Measurements from ENCODE around the gene MBD3L4.
"Not testable (repeated sequence)": the region's sequence is repeated elsewhere in the genome, so short reads cannot be mapped to it uniquely, and the experiment has no call there.

The MBD3L4 gene

GRCh38 chr19:7030278-7030677, 9.7 kb downstream of the MBD3L4 start, which contains the start of gene MBD3L5:
Gene MBD3L5, plus strand, starts transcription at chr19:7030578. Its CDS starts 34 bp downstream, at chr19:7030612.
- ATAC-seq, result not testable (repeated sequence)

- ATAC-seq, result not testable (repeated sequence)
Observed at GRCh38 chr19:7028790-7029189, 11.2 kb downstream of the MBD3L4 start.

- not testable (repeated sequence) for ATAC-seq
Observed at GRCh38 chr19:7021331-7021730, 18.6 kb downstream of the MBD3L4 start, which contains the start of gene MBD3L2B. Gene MBD3L2B, minus strand, starts transcription at chr19:7021431. Its CDS starts 34 bp downstream, at chr19:7021397.

- ATAC-seq, result no peak
- TF ChIP-seq BACH2 (CRISPR knock-in tag; IDR thresholded peaks at IDR 0.05; ENCODE audit: borderline replicate concordance) (no peak), ZC3H10 (CRISPR knock-in tag; IDR thresholded peaks at IDR 0.05) (no peak), SNAI2 (CRISPR knock-in tag; IDR thresholded peaks at IDR 0.05) (no peak), OSR1 (CRISPR knock-in tag; IDR thresholded peaks at IDR 0.05) (no peak), ZFP30 (CRISPR knock-in tag; IDR thresholded peaks at IDR 0.05) (no peak), ZNF8 (CRISPR knock-in tag; IDR thresholded peaks at IDR 0.05) (no peak)
Observed at GRCh38 chr19:7018828-7019227, 21.2 kb downstream of the MBD3L4 start.

GRCh38 chr19:7013678-7014077, 26.3 kb downstream of the MBD3L4 start:
- TF ChIP-seq CREB5 (CRISPR knock-in tag; IDR thresholded peaks at IDR 0.05; ENCODE audit: low read depth), result no peak
- no peak for TF ChIP-seq RARB (CRISPR knock-in tag; IDR thresholded peaks at IDR 0.05)
- no peak for TF ChIP-seq SNAI2 (CRISPR knock-in tag; IDR thresholded peaks at IDR 0.05)
- no peak for TF ChIP-seq CSDC2 (CRISPR knock-in tag; IDR thresholded peaks at IDR 0.05)
- no peak for TF ChIP-seq TOX (CRISPR knock-in tag; IDR thresholded peaks at IDR 0.05; ENCODE audit: borderline replicate concordance)
- no peak for TF ChIP-seq PPARA (CRISPR knock-in tag; IDR thresholded peaks at IDR 0.05; ENCODE audit: borderline replicate concordance)
- no peak for TF ChIP-seq ARNTL (CRISPR knock-in tag; IDR thresholded peaks at IDR 0.05; ENCODE audit: borderline replicate concordance, low read depth)
- no peak for TF ChIP-seq CSRNP3 (CRISPR knock-in tag; IDR thresholded peaks at IDR 0.05)
- no peak for TF ChIP-seq BACH2 (CRISPR knock-in tag; IDR thresholded peaks at IDR 0.05; ENCODE audit: borderline replicate concordance)
- no peak for TF ChIP-seq TCF4 (CRISPR knock-in tag; IDR thresholded peaks at IDR 0.05; ENCODE audit: borderline replicate concordance)
- no peak for TF ChIP-seq GLIS3 (CRISPR knock-in tag; IDR thresholded peaks at IDR 0.05)
- no peak for TF ChIP-seq POU6F1 (CRISPR knock-in tag; IDR thresholded peaks at IDR 0.05; ENCODE audit: borderline replicate concordance, low read depth)
- TF ChIP-seq ZC3H10 (CRISPR knock-in tag; IDR thresholded peaks at IDR 0.05), result no peak
- no peak for ATAC-seq

GRCh38 chr19:7010722-7011593, 29.0 kb downstream of the MBD3L4 start:
- ATAC-seq, result no peak
- TF ChIP-seq TSHZ2 (CRISPR knock-in tag; IDR thresholded peaks at IDR 0.05) (no peak), ZC3H10 (CRISPR knock-in tag; IDR thresholded peaks at IDR 0.05) (no peak), ZFP30 (CRISPR knock-in tag; IDR thresholded peaks at IDR 0.05) (no peak), PATZ1 (CRISPR knock-in tag; IDR thresholded peaks at IDR 0.05; ENCODE audit: borderline replicate concordance) (no peak), OSR1 (CRISPR knock-in tag; IDR thresholded peaks at IDR 0.05) (no peak), CSDC2 (CRISPR knock-in tag; IDR thresholded peaks at IDR 0.05) (no peak), PPARA (CRISPR knock-in tag; IDR thresholded peaks at IDR 0.05; ENCODE audit: borderline replicate concordance) (no peak), ZNF8 (CRISPR knock-in tag; IDR thresholded peaks at IDR 0.05) (no peak), ZNF70 (CRISPR knock-in tag; IDR thresholded peaks at IDR 0.05) (no peak), CSRNP3 (CRISPR knock-in tag; IDR thresholded peaks at IDR 0.05) (no peak)

Measured in SK-N-SH treated with all-trans-retinoic acid at 6 μM for 48 hours (cell line).